Naive B cell (primary cell): ENCODE measurements around the gene C10orf95. TPM values are rescaled to one million over a fixed set of nuclear protein-coding genes. Genes with fewer than 3 reads are reported as not detected.

Experiments used
- ATAC-seq, 2 donors: fragments of 150-1000 bp; cut with Tn5 transposase; 2 replicates each; pipeline ENCODE4 v1.10.0; 2021; ENCODE audit warnings: low read depth in 2 of 2, mild to moderate bottlenecking in 2 of 2, moderate library complexity in 2 of 2
- DNase-seq: peaks from one replicate; pipeline ENCODE4 v3.0.0; 2022
- H3K27ac Mint-ChIP-seq, 6 donors: one replicate each; pipeline ENCODE4 v1.8.0; 2020 to 2022; ENCODE audit warnings: mild to moderate bottlenecking in 6 of 6, mixed read lengths in 6 of 6, moderate library complexity in 5 of 6, inconsistent platforms in 2 of 6
- H3K27me3 Mint-ChIP-seq, 3 donors: one replicate each; pipeline ENCODE4 v1.8.0; 2021 to 2022; ENCODE audit warnings: mixed read lengths in 3 of 3, mild to moderate bottlenecking in 1 of 3
- H3K36me3 Mint-ChIP-seq, 2 donors: one replicate each; pipeline ENCODE4 v1.8.0; 2020 to 2022; ENCODE audit warnings: mixed read lengths in 2 of 2, inconsistent platforms in 1 of 2, mild to moderate bottlenecking in 1 of 2
- H3K4me1 Mint-ChIP-seq, 3 donors: one replicate each; pipeline ENCODE4 v1.8.0; 2020 to 2022; ENCODE audit warnings: mixed read lengths in 3 of 3, inconsistent platforms in 1 of 3, mild to moderate bottlenecking in 1 of 3, moderate library complexity in 1 of 3
- H3K4me3 Mint-ChIP-seq, 8 donors: one replicate each; pipeline ENCODE4 v1.8.0; 2020 to 2022; ENCODE audit warnings: mild to moderate bottlenecking in 8 of 8, mixed read lengths in 8 of 8, moderate library complexity in 8 of 8, inconsistent platforms in 2 of 8
- H3K9me3 Mint-ChIP-seq, 7 donors: one replicate each; pipeline ENCODE4 v1.8.0; 2020 to 2022; ENCODE audit warnings: mixed read lengths in 7 of 7, mild to moderate bottlenecking in 5 of 7, inconsistent platforms in 2 of 7, moderate library complexity in 1 of 7
- polyA plus RNA-seq, 6 donors: library from polyadenylated mRNA; unstranded; fragments of 300-500 nt; fragmentation: Illumina TruSeq; gene quantifications; one replicate each; pipeline ENCODE4 v1.2.3, GENCODE V29; 2021; ENCODE audit warnings: low read depth in 6 of 6

The C10orf95 gene
- polyA plus RNA-seq, 6 donors from 2014 or later: 0.29 to 1.9 (median 0.99) TPM

GRCh38 chr10:102476466-102477141, 25.3 kb upstream of the C10orf95 start:
- peaks cover 8 to 14% (median 11%) of the 10 kb centered on the region in 3 donors for H3K4me1 Mint-ChIP-seq

GRCh38 chr10:102475451-102476040, 24.2 kb upstream of the C10orf95 start:
- Mint-ChIP-seq H3K9me3 (no peaks in the 10 kb centered on the region), H3K27ac (peak overlapping the region in 2 of 6 donors; percentile 72 to 76), H3K27me3 (no peaks in the 10 kb centered on the region), H3K4me1 (peaks cover 8 to 14% (median 11%) of the 10 kb centered on the region in 3 donors), H3K36me3 (no peaks in the 10 kb centered on the region), H3K4me3 (peak overlapping the region in 1 of 8 donors; percentile 23)
- DNase-seq (no peak), ATAC-seq (no peak)

More at GRCh38 chr10:102476466-102477141, 25.3 kb upstream of the C10orf95 start:
- H3K27me3 Mint-ChIP-seq: no peaks in the 10 kb centered on the region
- H3K36me3 Mint-ChIP-seq: no peaks in the 10 kb centered on the region
- H3K27ac Mint-ChIP-seq: no peak overlapping the region
- DNase-seq (no peak), ATAC-seq (no peak)
- no peak overlapping the region for H3K4me3 Mint-ChIP-seq
- H3K9me3 Mint-ChIP-seq: no peaks in the 10 kb centered on the region

GRCh38 chr10:102473445-102474331, 22.3 kb upstream of the C10orf95 start:
- Mint-ChIP-seq H3K36me3 (no peaks in the 10 kb centered on the region), H3K4me1 (peaks cover 1 to 5% (median 5%) of the 10 kb centered on the region in 3 donors), H3K9me3 (no peaks in the 10 kb centered on the region), H3K4me3 (no peak overlapping the region), H3K27me3 (no peaks in the 10 kb centered on the region), H3K27ac (peak overlapping the region in 2 of 6 donors; percentile 63 to 76)
- DNase-seq (no peak), ATAC-seq (no peak)

- Mint-ChIP-seq H3K27ac (no peak overlapping the region), H3K27me3 (no peaks in the 10 kb centered on the region), H3K4me3 (no peak overlapping the region), H3K4me1 (peaks cover 0 to 5% (median 2%) of the 10 kb centered on the region in 3 donors), H3K9me3 (no peaks in the 10 kb centered on the region), H3K36me3 (no peaks in the 10 kb centered on the region)
- ATAC-seq (no peak), DNase-seq (no peak)
These were observed 19.5 kb upstream of the C10orf95 start for GRCh38 chr10:102470579-102471546.

- peak overlapping the region in 1 of 6 donors; percentile 60 for H3K27ac Mint-ChIP-seq
- no peaks in the 10 kb centered on the region for H3K9me3 Mint-ChIP-seq
- ATAC-seq (no peak), DNase-seq (no peak)
- H3K27me3 Mint-ChIP-seq: peaks cover 0 to 4% (median 0%) of the 10 kb centered on the region in 3 donors
- H3K4me1 Mint-ChIP-seq: peaks cover 3 to 4% (median 3%) of the 10 kb centered on the region in 3 donors
- no peaks in the 10 kb centered on the region for H3K36me3 Mint-ChIP-seq
- H3K4me3 Mint-ChIP-seq: no peak overlapping the region
These were observed 17.3 kb upstream of the C10orf95 start for GRCh38 chr10:102468683-102469082.

- Mint-ChIP-seq H3K27me3 (peaks cover 0 to 10% (median 0%) of the 10 kb centered on the region in 3 donors), H3K4me1 (peaks cover 0 to 9% (median 6%) of the 10 kb centered on the region in 3 donors), H3K36me3 (no peaks in the 10 kb centered on the region), H3K4me3 (no peak overlapping the region), H3K27ac (no peak overlapping the region), H3K9me3 (no peaks in the 10 kb centered on the region)
- no peak for DNase-seq
- no peak for ATAC-seq
These were observed 16.7 kb upstream of the C10orf95 start for GRCh38 chr10:102467971-102468438.

- DNase-seq (no peak), ATAC-seq (no peak)
- Mint-ChIP-seq H3K27ac (no peak overlapping the region), H3K27me3 (peaks cover 0 to 10% (median 0%) of the 10 kb centered on the region in 3 donors), H3K4me1 (peaks cover 6 to 16% (median 9%) of the 10 kb centered on the region in 3 donors), H3K36me3 (no peaks in the 10 kb centered on the region), H3K4me3 (no peak overlapping the region), H3K9me3 (no peaks in the 10 kb centered on the region)
These were observed 16.0 kb upstream of the C10orf95 start for GRCh38 chr10:102467318-102467717.

GRCh38 chr10:102465466-102465865, 14.1 kb upstream of the C10orf95 start:
- Mint-ChIP-seq H3K27me3 (peaks cover 0 to 10% (median 0%) of the 10 kb centered on the region in 3 donors), H3K27ac (no peak overlapping the region), H3K9me3 (no peaks in the 10 kb centered on the region), H3K4me3 (no peak overlapping the region), H3K4me1 (peaks cover 19 to 34% (median 27%) of the 10 kb centered on the region in 3 donors), H3K36me3 (no peaks in the 10 kb centered on the region)
- ATAC-seq (no peak), DNase-seq (no peak)

- Mint-ChIP-seq H3K4me1 (peaks cover 23 to 34% (median 28%) of the 10 kb centered on the region in 3 donors), H3K4me3 (peak overlapping the region in 1 of 8 donors; percentile 21), H3K36me3 (no peaks in the 10 kb centered on the region), H3K9me3 (no peaks in the 10 kb centered on the region), H3K27ac (no peak overlapping the region), H3K27me3 (peaks cover 0 to 10% (median 0%) of the 10 kb centered on the region in 3 donors)
- ATAC-seq (no peak), DNase-seq (no peak)
These were observed 12.6 kb upstream of the C10orf95 start for GRCh38 chr10:102463983-102464382.

GRCh38 chr10:102462512-102463054, 11.2 kb upstream of the C10orf95 start:
- no peak overlapping the region for H3K27ac Mint-ChIP-seq
- no peaks in the 10 kb centered on the region for H3K36me3 Mint-ChIP-seq
- ATAC-seq (no peak), DNase-seq (no peak)
- peaks cover 28 to 36% (median 28%) of the 10 kb centered on the region in 3 donors for H3K4me1 Mint-ChIP-seq
- H3K27me3 Mint-ChIP-seq: peaks cover 0 to 10% (median 0%) of the 10 kb centered on the region in 3 donors
- H3K4me3 Mint-ChIP-seq: peak overlapping the region; percentile 6 to 95 (median 83)
- peaks cover 0 to 1% (median 0%) of the 10 kb centered on the region in 7 donors for H3K9me3 Mint-ChIP-seq

- no peaks in the 10 kb centered on the region for H3K36me3 Mint-ChIP-seq
- peak; percentile 98 to 99 for ATAC-seq
- H3K4me1 Mint-ChIP-seq: peaks cover 28 to 39% (median 31%) of the 10 kb centered on the region in 3 donors
- DNase-seq: peak; percentile 89
- H3K9me3 Mint-ChIP-seq: peaks cover 0 to 1% (median 0%) of the 10 kb centered on the region in 7 donors
- H3K27ac Mint-ChIP-seq: peak overlapping the region; percentile 76 to 98 (median 92)
- H3K4me3 Mint-ChIP-seq: peak overlapping the region; percentile 87 to 95 (median 94)
- H3K27me3 Mint-ChIP-seq: peaks cover 0 to 10% (median 0%) of the 10 kb centered on the region in 3 donors
These were observed 10.1 kb upstream of the C10orf95 start for GRCh38 chr10:102461187-102462054.
